HG03469 (cell line): ENCODE results near the gene L3MBTL3.

Experiments
- ATAC-seq: cut with Tn5 transposase; IDR thresholded peaks from one replicate; pipeline ENCODE4 v1.9.1; 2021; ENCODE audit warnings: mild to moderate bottlenecking, moderate library complexity, moderate number of reproducible peaks; ENCODE audit not compliant: unreplicated experiment

The L3MBTL3 gene

DNA sequence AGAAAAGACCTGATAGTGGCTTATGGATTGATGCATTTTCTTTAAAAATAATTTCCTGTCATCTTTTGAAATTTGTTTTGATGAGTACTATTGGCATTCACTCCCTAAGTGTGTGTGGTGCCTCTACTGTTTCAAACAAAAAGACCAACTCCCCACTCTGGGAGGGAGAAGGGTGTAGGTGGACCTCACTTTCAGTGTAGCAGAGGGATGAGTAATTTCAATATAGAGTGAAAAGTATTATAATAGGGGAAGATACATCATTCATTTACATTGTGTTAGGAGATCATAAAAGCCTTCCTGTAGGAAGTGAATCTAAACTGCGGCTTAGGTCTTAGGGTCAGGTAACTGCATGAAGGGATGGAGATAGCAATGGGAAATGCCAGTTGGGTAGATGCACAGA is 158.0 kb downstream of the L3MBTL3 start:
- no peak for ATAC-seq

DNA sequence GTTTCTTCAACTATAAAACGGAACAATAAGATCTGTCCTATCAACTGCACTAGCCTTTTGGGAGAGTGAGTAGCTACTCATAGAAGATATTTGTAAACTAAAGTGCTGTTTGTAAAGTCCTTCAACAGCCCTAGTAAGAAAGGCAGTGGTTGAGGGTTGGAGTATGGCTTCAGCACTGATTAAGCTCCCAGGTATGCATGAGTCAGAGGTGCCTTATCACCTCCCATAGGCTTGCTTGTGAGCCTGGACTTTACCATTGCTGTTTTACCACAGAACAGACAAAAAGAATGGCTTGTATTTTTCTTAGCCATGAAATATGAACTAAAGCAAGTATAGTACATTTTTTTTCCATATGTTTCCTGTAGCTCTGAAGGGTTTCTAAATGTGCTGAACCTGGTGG is 160.3 kb downstream of the L3MBTL3 start:
- no peak for ATAC-seq

DNA sequence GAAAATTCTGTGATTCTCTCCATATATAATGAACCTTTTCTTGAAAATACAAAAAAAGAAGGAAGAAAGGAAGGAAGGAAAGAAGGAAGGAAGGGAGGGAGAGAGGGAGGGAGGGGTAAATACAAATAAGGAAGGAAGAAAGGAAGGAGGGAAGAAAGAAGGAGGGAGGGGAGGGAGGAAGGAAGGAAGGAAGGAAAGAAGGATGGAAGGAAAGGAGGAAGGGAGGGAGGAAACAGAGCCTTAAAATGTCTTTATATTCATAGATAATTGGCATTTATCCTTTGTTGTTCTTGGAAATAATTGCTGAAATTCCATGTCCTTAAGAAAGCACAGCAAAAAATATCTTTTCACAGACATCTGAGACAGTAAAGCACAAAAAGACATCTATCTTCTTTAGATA is 164.1 kb downstream of the L3MBTL3 start:
- no peak for ATAC-seq

DNA sequence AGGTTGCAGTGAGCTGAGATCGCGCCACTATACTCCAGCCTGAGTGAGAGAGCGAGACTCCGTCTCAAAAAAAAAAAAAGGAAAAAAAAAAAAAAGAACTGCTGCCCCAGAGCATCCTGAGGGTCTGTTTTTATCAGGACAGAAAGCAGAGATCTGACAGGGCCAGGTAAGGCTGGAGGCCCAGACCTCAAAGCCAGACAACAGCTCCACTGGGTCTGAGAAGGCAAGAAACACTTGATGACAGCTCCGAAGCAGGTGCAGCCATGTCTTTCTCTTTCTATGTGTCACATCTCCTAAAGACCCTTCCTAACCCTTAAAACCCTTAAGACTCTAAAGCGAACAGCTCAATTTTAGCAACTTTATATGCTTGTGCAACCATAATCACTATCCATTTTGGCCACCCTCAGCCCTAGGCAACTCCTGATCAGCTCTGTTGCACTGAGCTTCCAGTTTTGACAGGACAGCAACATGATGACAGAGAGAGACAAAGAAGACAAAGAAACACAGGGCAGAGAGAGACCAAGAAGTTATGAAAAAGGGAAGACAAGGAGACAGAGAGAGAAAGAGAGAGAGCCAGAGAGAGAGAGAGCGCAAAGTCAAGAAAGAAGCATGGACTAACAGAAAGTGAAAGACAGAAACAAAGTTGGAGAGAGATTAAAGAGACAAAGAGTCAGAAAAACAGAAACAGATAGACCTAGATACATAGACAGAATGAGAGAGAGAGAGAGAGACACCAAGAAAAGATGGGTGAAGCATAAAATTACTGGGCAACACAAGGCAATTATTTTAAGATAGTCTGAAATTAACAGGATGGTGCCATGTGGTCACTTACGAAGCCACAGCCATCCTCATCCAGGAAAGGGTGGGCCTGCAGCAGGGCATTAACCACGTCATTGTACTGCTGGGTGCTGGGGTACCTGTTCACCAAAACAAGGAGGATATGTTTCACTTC is 165.2 kb downstream of the L3MBTL3 start:
- ATAC-seq, result no peak

DNA sequence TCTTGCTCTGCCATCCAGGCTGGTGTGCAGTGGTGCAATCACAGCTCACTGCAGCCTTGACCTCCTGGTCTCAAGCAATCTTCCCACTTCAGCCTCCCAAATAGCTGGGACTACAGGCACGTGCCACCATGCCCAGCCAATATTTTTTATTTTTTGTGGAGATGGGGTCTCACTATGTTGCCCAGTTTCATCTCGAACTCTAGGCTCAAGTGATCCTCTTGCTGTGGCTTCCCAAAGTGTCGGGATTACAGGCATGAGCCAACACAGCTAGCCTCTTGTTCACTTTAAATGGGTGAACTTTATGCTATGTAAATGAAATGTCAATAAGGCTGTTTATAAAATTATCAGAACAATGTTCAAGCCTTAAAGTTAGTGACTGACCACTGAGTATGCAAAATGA is 167.3 kb downstream of the L3MBTL3 start:
- ATAC-seq, result no peak

DNA sequence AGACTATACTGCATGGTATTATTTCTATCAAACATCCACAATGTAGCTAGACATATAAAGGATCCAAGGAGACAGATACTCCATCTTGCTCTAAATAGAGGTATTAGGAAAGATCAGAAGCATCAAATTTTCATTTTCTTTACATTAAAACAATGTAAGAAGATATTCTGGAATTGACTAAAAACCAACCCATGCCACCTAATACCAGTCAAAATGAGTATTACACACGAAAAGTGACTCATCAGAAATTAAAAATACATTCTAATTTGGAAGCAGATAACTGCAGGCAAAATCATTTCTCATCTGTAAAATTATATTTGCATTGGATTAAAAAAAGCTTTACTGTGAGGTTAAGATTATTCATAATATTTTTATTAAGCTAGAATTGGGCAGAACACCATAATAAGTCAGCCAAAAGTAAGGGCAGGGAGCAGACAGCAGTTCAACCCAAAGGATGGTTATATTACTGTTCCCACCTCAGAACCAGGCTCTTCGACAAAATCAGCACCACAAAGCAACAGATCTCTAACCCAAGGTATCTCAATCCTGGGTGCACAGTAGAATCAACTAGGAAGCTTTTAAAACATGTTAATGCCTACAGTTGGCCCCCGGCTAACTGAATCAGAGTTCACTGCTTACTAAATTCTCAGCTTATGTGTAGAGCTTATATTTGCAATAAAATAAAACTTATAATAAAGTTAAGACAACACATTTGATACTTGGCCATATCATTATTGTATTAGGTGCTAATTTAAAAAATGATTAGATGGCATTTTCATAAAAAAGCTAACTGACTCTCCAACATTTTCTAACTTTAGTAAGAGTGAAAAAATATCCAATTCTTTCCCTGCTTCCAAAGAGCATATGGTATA is 169.2 kb downstream of the L3MBTL3 start:
- ATAC-seq, result no peak

DNA sequence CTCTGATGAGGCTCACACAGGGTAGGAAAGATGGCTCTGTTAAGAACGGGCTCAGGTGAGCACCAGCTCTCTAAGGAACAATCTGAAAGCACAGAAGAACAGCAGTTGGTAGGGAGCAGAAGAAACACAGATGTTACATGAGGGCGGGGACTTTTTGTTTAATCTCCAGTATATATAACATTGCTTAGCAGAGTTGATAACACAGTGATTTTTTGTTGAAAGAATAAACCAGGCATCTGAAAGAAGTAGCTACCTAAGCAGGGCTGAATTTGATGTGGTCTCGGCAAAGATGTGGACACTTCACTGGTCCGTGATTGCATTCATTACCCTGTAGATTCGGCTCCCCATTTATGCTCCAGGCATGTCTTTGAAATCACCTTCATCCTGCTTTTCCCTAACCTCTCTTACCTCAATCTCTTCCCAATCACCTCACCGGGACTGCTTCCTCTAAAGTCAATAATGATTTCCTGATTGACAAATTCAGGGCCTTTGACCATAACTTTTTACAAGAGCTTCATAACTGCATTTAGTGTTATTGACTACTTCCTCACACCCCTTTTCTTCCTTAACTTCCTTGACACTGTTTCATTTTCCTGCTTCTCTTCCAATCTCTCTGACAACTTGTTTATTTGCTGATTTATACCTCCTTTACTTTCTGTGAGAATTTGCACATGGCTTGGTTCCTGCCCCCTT is 170.0 kb downstream of the L3MBTL3 start:
- ATAC-seq, result no peak

DNA sequence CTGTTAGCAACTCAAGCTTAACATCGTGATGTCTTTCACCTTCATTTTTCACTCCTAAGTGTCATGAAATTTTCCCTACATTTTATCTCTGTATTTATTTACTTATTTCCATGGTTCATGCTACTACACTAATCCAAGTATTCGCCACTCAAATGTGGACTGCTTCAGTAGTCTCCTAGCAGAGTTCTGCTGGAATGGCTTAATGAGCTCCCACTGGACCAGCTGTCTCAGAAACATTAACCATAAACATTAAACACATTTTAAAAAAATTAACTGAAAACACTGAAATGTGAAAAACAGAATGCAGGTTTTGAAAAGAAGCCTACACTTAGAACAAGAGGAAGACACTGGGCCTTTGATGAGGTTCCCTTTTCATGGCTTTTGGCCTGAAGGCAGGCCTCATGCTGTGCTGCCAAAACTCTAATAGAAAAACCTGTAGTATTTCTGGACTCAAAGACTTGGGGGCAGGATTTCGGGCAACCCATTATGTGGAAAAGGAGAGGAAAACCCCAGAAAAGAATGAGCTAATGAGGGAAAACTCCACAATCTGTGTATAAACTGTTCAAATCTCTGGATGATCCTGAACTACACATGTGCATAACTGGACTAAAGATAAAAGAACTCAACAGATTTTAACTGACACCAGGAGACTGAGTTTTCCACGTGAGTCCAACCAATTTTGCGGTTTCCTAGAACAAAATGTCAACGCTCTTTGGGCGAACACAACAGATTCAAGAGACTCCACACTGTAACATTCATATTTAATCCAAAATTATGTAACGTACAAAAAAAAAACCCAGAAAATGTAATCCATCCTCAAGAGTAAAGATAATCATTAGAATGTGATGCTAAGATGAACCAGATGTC is 171.4 kb downstream of the L3MBTL3 start:
- no peak for ATAC-seq
